Esophagus squamous epithelium (tissue), 5 donors: Measurements from ENCODE around the gene LYL1. TPM values are rescaled to one million over a fixed set of nuclear protein-coding genes. Genes with fewer than 3 reads are reported as not detected.

Experiments
- DNase-seq: peaks from one replicate; lab custom pipeline; 2025; lab: John Stamatoyannopoulos, UW
- H3K27ac ChIP-seq, 4 donors: fragments of 200-600 bp; sonication (generic); one replicate each; pipeline ENCODE4 v1.5.1; 2016 to 2019; ENCODE audit warnings: mild to moderate bottlenecking in 1 of 4
- H3K27me3 ChIP-seq, 4 donors: fragments of 200-600 bp; sonication (generic); 1 replicate in 3 of 4; 2 replicates in 1 of 4; pipeline versions ENCODE4 v1.5.1 to v1.6.0; 2017 to 2021; ENCODE audit warnings: antibody characterized with exemption in 1 of 4
- H3K36me3 ChIP-seq, 3 donors: fragments of 200-600 bp; sonication (generic); one replicate each; pipeline ENCODE4 v1.5.1; 2016 to 2019
- H3K4me1 ChIP-seq, 3 donors: fragments of 200-600 bp; sonication (generic); one replicate each; pipeline ENCODE4 v1.5.1; 2017 to 2019
- H3K4me3 ChIP-seq, 4 donors: fragments of 200-600 bp; sonication (generic); 1 replicate in 3 of 4; 2 replicates in 1 of 4; pipeline ENCODE4 v1.5.1; 2016 to 2019; ENCODE audit warnings: mild to moderate bottlenecking in 2 of 4, moderate library complexity in 1 of 4
- H3K9me3 ChIP-seq, 3 donors: fragments of 200-600 bp; sonication (generic); one replicate each; pipeline ENCODE4 v1.5.1; 2016 to 2019
- POLR2A ChIP-seq, 4 donors: fragments of 450-650 bp; IDR thresholded peaks; one replicate each; pipeline ENCODE4 v1.6.1; 2017; ENCODE audit warnings: antibody characterized with exemption in 4 of 4, mild to moderate bottlenecking in 4 of 4, moderate library complexity in 3 of 4
- WGBS, 2 donors: methylation state at CpG; one replicate each; pipeline ENCODE4 v1.1.5; 2018; 5-methylcytosine and 5-hydroxymethylcytosine counted together
- intact Hi-C: fragments of 100-400 bp; cut with DNase I; formaldehyde crosslinking; loops from one replicate; pipeline ENCODE4 v1.15.0; 2022
- total RNA-seq, 4 donors: library from RNA; depleted of rRNA; stranded (reverse); fragments of >200 nt; gene quantifications; one replicate each; pipeline ENCODE4 v1.1.0, GENCODE V29; 2016
- TF ChIP-seq, protein P1 (sequence below), 6 experiments: fragments of 450-650 bp in 4 of 6; fragments of 200-600 bp in 2 of 6; sonication (generic) in 2 of 6; IDR thresholded peaks; one replicate each; pipeline ENCODE4 v1.5.1; 2016 to 2019; ENCODE audit warnings: antibody characterized with exemption in 6 of 6, mild to moderate bottlenecking in 4 of 6, moderate library complexity in 4 of 6
- donor health status: DM: yes; HTN: yes; CAD: no.

The LYL1 gene
- total RNA-seq, 4 donors from 2014 or later: 2.1 to 13.0 (median 3.9) TPM

DNA sequence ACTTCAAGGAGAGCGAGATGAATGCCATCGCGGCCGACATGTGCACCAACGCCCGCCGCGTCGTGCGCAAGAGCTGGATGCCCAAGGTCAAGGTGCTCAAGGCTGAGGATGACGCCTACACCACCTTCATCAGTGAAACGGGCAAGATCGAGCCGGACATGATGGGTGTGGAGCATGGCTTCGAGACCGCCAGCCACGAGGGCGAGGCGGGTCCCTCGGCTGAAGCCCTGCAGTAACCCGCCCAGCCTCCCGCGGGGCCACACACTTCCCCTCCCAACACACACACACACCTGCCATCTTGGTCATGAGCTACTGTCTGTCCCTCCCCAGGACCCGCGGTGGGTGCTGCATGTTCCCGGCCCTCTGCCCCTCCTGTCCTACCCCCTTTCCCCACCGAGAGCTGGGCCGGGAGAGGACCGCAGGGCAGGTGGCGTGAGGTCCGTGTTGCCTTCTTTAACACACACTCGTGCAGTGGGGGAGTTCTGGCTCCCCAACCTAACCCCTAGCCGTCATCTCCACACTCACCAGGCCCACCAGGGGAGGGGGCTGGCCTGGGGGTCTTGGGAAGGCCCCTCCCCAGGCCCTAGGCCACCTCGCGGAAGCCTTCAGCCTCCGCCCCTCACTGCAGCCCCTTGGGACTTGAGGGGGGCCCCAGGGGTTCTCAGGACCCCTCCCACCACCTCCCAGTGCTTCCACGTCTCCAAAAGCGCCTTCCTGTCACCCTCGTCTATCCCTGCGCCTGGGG is 35.7 kb upstream of the LYL1 start:
- intact Hi-C loops: no loop called here
- DNase-seq: no peak
- Histone ChIP-seq H3K27ac (no peak overlapping the region), H3K27me3 (no peaks in the 10 kb centered on the region), H3K9me3 (no peaks in the 10 kb centered on the region), H3K4me1 (peaks cover 0 to 13% (median 4%) of the 10 kb centered on the region in 3 donors), H3K4me3 (no peak overlapping the region), H3K36me3 (peaks cover 32 to 84% (median 35%) of the 10 kb centered on the region in 3 donors)
- WGBS, 2 donors: 70 to 76% methylated on average over 10 to 12 of the region's 40 CpGs
- TF ChIP-seq POLR2A (IDR thresholded peaks at IDR 0.05): no peak
- TF ChIP-seq, protein P1, sequence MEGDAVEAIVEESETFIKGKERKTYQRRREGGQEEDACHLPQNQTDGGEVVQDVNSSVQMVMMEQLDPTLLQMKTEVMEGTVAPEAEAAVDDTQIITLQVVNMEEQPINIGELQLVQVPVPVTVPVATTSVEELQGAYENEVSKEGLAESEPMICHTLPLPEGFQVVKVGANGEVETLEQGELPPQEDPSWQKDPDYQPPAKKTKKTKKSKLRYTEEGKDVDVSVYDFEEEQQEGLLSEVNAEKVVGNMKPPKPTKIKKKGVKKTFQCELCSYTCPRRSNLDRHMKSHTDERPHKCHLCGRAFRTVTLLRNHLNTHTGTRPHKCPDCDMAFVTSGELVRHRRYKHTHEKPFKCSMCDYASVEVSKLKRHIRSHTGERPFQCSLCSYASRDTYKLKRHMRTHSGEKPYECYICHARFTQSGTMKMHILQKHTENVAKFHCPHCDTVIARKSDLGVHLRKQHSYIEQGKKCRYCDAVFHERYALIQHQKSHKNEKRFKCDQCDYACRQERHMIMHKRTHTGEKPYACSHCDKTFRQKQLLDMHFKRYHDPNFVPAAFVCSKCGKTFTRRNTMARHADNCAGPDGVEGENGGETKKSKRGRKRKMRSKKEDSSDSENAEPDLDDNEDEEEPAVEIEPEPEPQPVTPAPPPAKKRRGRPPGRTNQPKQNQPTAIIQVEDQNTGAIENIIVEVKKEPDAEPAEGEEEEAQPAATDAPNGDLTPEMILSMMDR (IDR thresholded peaks at IDR 0.05): no peak

DNA sequence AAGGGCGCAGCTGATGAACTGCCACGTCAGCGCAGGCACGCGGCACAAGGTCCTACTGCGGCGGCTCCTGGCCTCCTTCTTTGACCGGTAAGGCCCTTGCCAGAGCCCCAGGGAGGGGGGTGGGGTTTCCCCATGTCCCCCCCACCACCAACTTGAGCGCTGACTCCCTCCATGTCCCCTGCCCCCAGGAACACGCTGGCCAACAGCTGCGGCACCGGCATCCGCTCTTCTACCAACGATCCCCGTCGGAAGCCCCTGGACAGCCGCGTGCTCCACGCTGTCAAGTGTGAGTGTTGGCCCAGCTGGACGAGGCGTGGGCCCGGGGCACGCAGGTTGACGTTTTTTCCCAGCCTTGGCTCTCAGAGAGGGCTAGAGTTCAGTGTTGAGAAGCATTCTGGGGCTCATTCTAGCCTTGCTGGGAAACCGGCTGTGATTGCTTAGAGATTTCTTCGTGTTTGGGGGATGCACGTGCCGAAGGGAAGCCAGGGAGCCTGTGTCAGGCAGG is 34.7 kb upstream of the LYL1 start:
- H3K27ac ChIP-seq: no peak overlapping the region
- peaks cover 32 to 87% (median 35%) of the 10 kb centered on the region in 3 donors for H3K36me3 ChIP-seq
- H3K9me3 ChIP-seq: no peaks in the 10 kb centered on the region
- TF ChIP-seq, protein P1 (IDR thresholded peaks at IDR 0.05): no peak
- TF ChIP-seq POLR2A (IDR thresholded peaks at IDR 0.05): no peak
- no peak for DNase-seq
- 85% methylated on average over 9 of the region's 28 CpGs; no CpG with 5 or more reads in 1 of the 2 donors for WGBS, 2 donors
- H3K4me1 ChIP-seq: peaks cover 0 to 13% (median 0%) of the 10 kb centered on the region in 3 donors
- H3K4me3 ChIP-seq: no peak overlapping the region
- H3K27me3 ChIP-seq: no peaks in the 10 kb centered on the region
- intact Hi-C loops: no loop called here

DNA sequence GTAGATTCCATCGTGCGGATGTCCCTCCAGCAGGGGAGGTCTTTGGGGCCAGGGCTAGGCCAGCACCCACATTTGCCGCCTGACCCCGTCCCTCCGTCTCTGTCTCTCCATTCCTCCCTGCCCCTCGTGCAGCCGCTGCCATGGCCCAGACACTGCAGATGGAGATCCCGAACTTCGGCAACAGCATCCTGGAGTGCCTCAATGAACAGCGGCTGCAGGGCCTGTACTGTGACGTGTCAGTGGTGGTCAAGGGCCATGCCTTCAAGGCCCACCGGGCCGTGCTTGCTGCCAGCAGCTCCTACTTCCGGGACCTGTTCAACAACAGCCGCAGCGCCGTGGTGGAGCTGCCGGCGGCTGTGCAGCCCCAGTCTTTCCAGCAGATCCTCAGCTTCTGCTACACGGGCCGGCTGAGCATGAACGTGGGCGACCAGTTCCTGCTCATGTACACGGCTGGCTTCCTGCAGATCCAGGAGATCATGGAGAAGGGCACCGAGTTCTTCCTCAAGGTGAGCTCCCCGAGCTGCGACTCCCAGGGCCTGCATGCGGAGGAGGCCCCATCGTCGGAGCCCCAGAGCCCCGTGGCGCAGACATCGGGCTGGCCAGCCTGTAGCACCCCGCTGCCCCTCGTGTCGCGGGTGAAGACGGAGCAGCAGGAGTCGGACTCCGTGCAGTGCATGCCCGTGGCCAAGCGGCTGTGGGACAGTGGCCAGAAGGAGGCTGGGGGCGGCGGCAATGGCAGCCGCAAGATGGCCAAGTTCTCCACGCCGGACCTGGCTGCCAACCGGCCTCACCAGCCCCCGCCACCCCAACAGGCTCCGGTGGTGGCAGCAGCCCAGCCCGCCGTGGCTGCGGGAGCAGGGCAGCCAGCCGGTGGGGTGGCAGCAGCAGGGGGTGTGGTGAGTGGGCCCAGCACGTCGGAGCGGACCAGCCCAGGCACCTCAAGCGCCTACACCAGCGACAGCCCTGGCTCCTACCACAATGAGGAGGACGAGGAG is 32.7 kb upstream of the LYL1 start:
- 91 to 100% methylated on average over 3 to 4 of the region's 60 CpGs for WGBS, 2 donors
- H3K4me3 ChIP-seq: no peak overlapping the region
- H3K9me3 ChIP-seq: no peaks in the 10 kb centered on the region
- TF ChIP-seq, protein P1 (IDR thresholded peaks at IDR 0.05): no peak
- no peak for TF ChIP-seq POLR2A (IDR thresholded peaks at IDR 0.05)
- no peaks in the 10 kb centered on the region for H3K27me3 ChIP-seq
- peaks cover 32 to 70% (median 35%) of the 10 kb centered on the region in 3 donors for H3K36me3 ChIP-seq
- no peak overlapping the region for H3K27ac ChIP-seq
- DNase-seq: no peak
- intact Hi-C loops: no loop called here
- peaks cover 0 to 18% (median 0%) of the 10 kb centered on the region in 3 donors for H3K4me1 ChIP-seq

DNA sequence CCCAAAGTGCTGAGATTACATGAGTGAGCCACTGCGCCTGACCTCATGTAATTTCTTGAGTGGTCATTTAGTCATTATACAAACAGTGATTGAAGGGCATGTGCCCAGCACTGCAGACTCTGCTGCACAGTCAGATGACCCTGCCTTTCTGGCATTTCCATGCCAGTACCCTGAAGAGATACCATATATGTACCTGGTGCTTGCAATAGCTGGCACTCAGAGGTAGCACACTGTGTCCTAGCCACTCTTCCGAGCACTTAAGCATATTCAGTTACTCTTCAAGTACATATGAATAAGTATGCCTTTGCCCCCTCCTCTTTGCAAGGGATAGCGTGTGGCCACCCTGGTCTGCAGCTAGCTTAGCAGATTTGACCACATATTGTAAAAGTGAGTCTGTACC is 32.0 kb upstream of the LYL1 start:
- Histone ChIP-seq H3K9me3 (no peaks in the 10 kb centered on the region), H3K36me3 (peaks cover 32 to 62% (median 35%) of the 10 kb centered on the region in 3 donors), H3K4me1 (peaks cover 0 to 14% (median 0%) of the 10 kb centered on the region in 3 donors), H3K27me3 (no peaks in the 10 kb centered on the region), H3K4me3 (no peak overlapping the region), H3K27ac (no peak overlapping the region)
- 80 to 100% methylated on average over 3 of the region's 3 CpGs for WGBS, 2 donors
- TF ChIP-seq, protein P1 (IDR thresholded peaks at IDR 0.05): no peak
- TF ChIP-seq POLR2A (IDR thresholded peaks at IDR 0.05): no peak
- DNase-seq: no peak
- intact Hi-C loops: no loop called here
